Activated CD8-positive, alpha-beta memory T cell treated with anti-CD3 and anti-CD28 coated beads, Interleukin-2, amount 50 U/mL, for 1 hour (primary cell): ENCODE measurements around the gene RAD51AP2.

ENCODE experiments used
- DNase-seq: peaks from one replicate; pipeline ENCODE4 v3.0.0-alpha.2; 2020; ENCODE audit errors: extremely low read depth

Gene RAD51AP2

DNA sequence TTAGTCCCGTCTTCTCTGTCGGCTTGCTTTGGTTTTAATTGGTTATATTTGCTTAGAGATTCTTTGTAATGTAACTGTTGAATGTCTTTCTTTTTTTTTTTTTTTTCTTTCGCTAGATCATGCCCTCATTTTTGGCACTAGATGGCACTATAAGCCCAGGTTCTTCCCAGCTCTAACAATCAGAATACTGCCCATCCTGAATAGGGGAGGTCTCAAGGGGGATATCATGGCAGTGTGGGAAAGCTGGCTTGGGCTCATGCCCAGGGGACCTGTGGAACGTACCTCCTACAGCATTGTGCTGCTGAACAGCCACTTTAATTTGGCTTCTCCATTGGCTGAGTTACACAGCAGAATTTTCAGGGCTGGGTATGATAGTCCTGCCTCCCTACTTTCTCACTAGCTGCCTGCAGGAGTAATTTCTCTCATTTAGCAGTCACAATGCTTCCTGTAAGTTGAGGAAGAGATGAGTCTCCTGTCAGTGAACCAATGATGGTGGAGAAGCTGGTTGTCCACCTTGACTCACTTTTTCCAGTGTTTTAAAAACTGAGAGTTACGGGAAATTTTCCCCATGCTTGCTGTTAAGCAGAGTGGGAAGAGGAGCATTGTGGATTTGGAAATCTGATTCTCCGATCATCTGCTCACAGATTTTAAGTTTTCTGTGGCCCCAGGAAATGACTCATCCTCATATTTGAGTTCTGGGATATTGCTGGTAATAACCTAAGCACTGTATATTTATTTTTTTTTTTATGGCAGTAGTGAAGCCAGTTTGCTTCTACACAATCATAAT, 47.2 kb downstream of the RAD51AP2 start:
- no peak for DNase-seq

DNA sequence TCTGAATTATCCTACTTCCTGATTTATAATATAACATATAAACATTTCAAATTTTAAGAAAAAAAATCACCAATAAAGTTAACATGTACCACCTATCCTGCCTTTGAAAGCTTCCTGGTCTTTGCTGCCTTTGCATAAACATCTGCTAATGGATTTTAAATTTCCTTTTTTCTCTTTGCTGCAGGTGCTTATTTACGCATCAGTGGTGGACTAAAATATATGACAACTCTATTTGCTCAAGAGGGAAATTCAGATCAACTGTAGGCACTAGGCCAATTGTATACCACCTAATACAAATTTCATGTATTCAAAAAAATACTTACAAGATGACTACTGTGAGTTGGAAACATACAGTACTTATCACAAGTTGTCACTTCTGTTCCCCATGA, 57.2 kb downstream of the RAD51AP2 start:
- DNase-seq: no peak
